UCSD-AML1 (cell line): Measurements from ENCODE around the gene HEMK1.

Source experiments
- DNase-seq: peaks from one replicate; lab custom pipeline; 2025; ENCODE audit not compliant: unreplicated experiment; lab: John Stamatoyannopoulos, UW

HEMK1 gene, protein sequence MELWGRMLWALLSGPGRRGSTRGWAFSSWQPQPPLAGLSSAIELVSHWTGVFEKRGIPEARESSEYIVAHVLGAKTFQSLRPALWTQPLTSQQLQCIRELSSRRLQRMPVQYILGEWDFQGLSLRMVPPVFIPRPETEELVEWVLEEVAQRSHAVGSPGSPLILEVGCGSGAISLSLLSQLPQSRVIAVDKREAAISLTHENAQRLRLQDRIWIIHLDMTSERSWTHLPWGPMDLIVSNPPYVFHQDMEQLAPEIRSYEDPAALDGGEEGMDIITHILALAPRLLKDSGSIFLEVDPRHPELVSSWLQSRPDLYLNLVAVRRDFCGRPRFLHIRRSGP

DNA sequence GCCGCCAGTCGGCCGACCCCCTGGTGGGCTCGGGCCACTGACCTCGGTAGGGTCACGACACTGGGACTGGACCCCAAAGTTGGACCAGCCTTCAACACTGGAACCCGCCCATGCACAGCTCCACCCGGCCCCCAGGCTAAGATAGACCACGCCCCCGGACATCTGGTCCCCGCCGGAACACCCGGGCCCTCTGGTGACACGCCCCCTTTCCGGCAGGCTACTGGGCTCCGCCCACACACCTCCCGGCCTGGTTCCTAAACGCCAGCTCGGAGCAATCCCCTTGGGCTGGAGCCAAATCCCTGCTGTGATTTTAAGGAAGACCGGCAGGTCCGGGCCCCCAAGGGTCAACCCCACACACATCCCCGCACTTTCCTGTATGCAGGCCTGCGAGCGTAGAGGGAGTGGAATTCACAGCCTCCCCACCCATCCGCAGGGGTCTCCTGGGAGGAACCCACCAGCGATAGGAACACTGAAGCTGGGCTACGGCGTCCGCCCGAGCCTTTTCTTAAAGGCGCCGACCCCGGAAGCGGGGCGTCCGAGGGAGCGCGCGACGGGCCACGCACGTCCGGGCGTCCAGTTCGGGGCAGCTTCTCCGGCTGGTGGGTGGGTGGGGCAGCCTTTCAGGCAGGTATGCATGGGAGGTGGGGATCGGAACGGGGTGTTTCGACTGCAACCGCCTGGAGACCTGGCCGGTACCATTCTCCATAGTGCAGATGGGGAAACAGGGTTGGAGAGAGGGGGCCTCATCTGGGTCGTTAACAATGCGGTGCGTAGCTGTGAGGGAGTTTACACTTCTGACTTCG lies at the start of gene HEMK1:
Gene HEMK1 (plus strand): TSS at position 576 of the 803 bp plus-strand sequence. CDS start 1,583 bp downstream, outside the sequence.
- peak; percentile 95 for DNase-seq

- no peak for DNase-seq
Observed at GRCh38 chr3:50520849-50521248, 48.5 kb upstream of the HEMK1 start.

DNA sequence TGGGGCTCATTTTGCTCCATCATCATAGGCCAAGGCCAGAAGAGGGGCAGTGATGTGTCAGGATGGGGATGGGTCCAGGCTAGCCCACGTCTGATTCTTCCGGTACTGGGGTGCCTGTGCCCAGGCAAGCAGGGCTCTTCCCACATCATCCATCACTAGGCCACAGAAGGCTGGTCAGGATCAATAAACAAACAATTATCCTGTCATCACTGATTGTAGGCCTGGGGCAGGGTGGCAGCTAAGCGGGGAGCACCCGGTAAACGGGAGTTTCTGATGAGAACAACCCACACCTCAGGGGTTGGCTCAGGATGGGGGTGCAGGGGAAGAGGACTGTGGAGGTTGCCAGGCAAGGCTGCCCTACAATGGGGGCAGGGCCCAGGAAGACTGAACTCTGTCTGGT lies 47.8 kb upstream of the HEMK1 start:
- no peak for DNase-seq

GRCh38 chr3:50523279-50523811 lies 46.0 kb upstream of the HEMK1 start:
- no peak for DNase-seq

GRCh38 chr3:50524746-50525145 lies 44.6 kb upstream of the HEMK1 start:
- DNase-seq, result no peak

DNA sequence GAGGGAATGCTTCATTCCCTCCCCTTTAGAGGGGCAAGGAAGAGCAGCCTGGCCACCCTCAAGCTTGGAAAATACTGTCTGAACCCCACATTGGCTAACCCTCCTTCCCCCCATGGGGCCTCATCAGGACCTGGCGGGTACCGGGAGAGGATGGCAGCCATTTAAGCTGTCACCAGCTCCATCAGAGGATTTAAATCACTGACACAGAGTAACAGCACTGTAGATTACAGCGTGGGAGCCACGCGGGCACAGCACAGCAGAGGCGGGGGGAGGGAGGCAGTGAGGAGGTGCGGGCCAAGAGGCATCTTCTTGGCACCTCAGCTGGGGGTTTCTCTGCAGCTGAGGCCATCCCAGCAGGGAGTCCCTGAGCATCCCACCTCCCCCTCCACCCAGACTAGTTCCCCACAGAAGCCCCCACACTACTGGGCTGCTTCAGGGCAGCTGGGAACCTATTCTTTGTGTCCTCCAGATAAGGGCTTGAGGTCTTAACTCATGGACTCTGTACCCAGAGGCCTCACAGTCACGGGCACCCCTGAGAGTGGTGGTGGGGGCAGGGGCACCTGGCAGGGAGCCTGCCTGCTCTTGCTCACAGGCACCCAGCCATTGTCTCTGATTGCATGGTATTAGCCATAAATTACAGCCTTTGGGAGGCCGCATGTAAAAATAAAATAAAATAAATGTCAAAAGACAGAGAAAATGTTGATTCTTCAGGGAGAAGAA lies 44.0 kb upstream of the HEMK1 start:
- DNase-seq, result no peak

DNA sequence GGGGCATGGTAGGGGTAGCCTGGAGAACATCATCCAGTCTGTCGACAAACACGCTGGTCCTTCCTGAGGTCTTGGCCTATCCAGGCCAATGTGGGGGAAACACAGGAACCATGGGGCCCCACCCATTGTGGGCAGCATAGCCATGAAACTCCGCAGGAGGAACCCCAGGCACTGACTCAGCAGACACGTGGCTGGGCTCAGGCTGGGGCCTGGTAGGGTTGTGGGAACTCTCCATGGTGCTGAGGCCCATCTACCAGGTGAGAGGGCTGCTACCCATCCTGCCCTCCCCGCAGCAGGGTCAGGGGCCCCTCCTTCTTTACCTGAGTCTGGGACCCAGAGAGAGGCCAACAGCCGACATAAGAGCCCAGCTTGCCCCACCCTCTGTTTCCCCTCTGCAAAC lies 43.3 kb upstream of the HEMK1 start:
- peak; percentile 70 for DNase-seq

DNA sequence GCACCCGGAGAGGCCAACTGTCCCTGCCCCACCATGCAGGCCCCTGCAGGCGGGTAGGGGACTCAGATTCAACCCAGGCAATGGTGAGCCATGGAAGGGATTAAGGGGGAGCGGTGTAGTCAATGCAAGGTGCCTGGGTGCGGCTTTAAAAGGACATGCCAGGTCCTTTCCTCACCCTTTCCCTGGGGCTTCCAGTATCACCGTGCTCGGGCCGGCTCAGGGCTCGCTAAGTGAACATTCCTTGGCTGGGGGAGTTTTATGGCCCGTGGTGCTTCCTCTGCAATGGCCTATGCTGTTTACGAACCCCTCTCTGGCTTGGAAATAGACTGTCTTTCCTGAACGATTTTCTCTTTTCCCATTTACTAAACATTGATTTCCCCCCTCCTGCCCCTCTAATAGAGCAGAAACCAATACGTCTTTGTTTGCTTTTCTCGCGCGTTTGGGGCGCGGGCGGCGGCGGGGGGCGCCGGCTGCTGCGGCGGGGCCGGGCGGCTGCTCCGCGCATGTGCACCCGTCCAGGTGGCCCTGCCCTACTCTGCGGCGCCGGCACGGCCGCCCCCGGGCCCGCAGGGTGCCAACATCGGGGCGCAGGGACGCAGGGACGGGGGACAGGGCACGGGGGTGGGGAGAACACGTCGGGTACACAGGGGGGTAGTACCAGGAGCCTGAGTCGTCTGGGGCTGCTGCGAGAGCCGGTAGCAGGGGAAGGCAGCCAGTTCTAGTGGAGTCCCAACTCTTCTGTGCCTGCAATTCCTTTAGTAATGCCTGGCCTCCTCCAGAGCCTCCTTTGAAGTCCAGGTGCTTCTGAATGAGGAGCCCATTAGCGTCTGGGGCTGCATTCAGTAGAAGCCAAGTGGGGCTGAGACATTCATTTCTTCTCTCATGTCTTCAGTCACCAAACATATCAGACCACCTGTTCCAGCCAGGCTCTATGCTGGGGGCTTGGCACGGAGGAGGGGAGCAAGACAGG lies 39.0 kb upstream of the HEMK1 start:
- no peak for DNase-seq

DNA sequence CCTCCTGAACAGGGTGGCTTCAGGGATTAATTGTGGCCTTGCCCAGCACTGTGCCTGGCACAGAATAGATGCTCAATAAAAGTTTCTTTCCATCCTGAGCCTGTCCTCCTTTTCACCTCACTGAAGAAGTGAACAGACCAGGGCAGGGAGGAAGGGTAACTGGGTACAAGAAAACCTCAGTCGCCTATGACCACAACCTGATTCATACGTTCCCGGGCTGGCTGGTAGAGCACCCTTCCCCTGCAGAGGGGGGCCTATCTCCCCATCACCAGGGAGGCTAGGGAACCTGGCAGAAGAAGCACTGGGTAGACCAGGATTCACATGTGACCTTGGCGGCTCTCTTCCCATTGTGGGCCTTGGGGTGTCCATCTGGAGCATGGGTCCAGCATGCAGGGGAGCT lies 38.1 kb upstream of the HEMK1 start:
- no peak for DNase-seq

DNA sequence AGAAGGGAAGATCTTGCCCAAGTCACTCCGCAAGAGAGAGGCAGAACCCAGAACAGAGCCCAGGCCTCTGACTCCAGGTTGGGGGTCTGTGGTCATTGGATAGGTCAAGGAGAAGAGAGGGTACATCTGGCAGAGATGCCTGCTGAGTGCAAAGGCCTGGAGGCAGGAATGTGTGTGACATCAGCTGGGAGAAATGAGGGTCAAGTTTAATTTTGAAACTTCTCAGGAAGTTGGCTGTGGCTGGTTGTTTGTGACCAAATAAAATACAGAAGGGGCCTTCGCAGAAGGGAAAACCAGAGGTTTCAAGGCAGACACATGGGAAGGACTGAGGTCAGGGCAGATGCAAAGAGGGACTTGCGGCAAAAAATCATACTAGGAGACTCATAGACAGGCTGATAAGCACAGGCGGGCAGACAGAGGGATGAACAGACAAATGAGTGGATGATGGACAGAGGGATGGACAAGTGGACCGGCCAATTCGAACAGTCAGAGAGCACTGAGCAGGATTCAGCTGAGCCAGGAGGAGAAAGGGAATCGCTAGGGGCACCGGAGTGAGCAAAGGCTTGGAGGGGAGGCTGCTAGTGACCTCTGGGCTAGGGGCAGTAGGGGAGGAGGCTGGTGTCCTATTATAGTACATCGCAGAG lies 37.1 kb upstream of the HEMK1 start:
- DNase-seq, result no peak

DNA sequence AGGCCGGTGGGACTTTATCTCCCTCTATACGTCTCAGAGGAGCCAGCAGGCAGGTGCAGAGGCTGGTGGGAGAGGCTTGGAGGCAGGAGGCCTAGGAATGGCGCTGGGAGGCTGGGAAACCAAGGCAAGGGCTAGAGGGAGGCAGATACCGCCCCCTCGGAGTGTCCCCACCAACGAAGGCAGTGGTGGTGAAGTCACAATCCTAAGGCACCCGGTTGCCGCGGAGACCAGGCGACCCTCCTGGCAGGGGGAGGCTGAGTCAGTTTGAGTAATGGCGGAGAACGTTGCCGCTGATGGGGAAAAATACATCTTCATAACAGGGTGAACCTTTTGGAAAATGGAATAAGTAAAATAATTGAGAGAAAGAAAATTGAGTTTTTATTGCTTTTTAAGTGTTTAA lies 36.0 kb upstream of the HEMK1 start:
- DNase-seq, result no peak

GRCh38 chr3:50533807-50534461 lies 35.4 kb upstream of the HEMK1 start:
- no peak for DNase-seq

DNA sequence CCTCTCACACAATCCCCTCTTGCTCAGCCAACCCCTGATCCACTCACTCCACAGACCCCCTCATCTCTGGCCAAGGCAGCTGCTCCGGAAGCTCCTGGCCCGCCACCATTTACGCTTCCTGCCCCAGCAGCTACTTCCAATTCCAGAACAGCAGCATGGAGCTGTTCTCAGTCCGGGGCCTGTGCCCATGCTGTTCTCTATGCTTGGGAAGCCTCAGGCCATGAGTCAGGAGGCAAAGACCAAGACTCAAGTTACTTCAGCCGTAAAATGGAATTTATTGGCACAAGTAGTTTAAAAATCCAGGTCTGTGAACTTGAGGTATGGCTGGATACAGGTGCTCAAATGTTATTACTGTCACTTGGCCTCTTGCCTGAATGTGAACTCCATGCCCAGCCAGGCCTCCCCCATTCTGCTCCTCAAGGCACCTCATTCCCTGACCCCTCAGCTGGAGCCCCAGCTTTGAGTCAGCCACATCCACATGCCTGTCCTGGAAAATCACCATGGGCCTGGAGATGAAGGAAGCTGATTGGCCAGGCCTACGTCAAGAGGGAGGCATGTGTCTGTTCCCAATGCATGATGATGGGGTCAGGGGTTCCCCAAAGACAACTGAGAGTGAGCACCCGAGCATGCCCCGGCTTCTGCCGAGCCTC lies 34.5 kb upstream of the HEMK1 start:
- no peak for DNase-seq

- no peak for DNase-seq
Observed at GRCh38 chr3:50536471-50537180, 32.7 kb upstream of the HEMK1 start.

- no peak for DNase-seq
Observed at GRCh38 chr3:50537421-50538129, 31.7 kb upstream of the HEMK1 start.

GRCh38 chr3:50539356-50540286 lies 29.7 kb upstream of the HEMK1 start:
- no peak for DNase-seq
